ENCODE measurements around the gene SLC49A3.

DNA sequence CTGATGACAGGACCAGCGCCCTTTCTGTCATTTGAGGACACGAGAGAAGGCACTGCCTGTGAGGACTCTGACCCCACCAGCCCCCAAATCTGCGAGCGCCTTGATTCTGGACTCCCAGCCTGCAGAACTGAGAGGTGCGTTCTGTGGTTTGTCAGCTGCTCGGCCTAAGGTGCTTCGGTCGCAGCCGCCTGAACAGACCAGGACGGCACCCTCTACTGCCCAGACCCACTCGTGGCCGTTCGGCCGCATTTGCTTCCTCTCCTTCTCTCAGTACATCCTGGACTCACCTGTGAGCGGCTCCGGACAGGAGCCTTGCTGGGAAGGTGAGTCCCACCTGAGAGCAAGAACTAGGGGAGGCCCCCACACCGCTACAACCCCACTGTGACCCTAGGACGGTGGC is 25.1 kb upstream of the SLC49A3 start:
- TF ChIP-seq, protein P1, sequence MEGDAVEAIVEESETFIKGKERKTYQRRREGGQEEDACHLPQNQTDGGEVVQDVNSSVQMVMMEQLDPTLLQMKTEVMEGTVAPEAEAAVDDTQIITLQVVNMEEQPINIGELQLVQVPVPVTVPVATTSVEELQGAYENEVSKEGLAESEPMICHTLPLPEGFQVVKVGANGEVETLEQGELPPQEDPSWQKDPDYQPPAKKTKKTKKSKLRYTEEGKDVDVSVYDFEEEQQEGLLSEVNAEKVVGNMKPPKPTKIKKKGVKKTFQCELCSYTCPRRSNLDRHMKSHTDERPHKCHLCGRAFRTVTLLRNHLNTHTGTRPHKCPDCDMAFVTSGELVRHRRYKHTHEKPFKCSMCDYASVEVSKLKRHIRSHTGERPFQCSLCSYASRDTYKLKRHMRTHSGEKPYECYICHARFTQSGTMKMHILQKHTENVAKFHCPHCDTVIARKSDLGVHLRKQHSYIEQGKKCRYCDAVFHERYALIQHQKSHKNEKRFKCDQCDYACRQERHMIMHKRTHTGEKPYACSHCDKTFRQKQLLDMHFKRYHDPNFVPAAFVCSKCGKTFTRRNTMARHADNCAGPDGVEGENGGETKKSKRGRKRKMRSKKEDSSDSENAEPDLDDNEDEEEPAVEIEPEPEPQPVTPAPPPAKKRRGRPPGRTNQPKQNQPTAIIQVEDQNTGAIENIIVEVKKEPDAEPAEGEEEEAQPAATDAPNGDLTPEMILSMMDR (IDR thresholded peaks at IDR 0.05; ENCODE audit: insufficient read depth, low read depth, low read length), result no peak
- TF ChIP-seq EZH2 (IDR thresholded peaks at IDR 0.05; ENCODE audit: insufficient read depth, low read length), result no peak
